Esophagus muscularis mucosa (tissue), 3 donors: ENCODE results near the gene HABP4.

Source experiments
- CTCF ChIP-seq, 3 experiments: fragments of 200-600 bp in 2 of 3; fragments of 450-650 bp in 1 of 3; sonication (generic) in 2 of 3; IDR thresholded peaks; one replicate each; pipeline ENCODE4 v1.5.1; 2017 to 2019; ENCODE audit warnings: antibody characterized with exemption in 3 of 3, mild to moderate bottlenecking in 2 of 3, moderate library complexity in 1 of 3
- POLR2A ChIP-seq: fragments of 450-650 bp; IDR thresholded peaks from one replicate; pipeline ENCODE4 v1.6.1; 2017; ENCODE audit warnings: antibody characterized with exemption, moderate library complexity, mild to moderate bottlenecking, low read depth

- no peak for TF ChIP-seq POLR2A
- no peak for TF ChIP-seq CTCF (IDR thresholded peaks at IDR 0.05)
These were observed 37.6 kb upstream of the HABP4 start for GRCh38 chr9:96412174-96412913.
